Activated effector memory CD4-positive, alpha-beta T cell treated with anti-CD3 and anti-CD28 coated beads, Interleukin-2, amount 50 U/mL, for 16 hours (primary cell): ENCODE data around the gene EPHA8.

Experiments
- DNase-seq: peaks from one replicate; pipeline ENCODE4 v3.0.0-alpha.2; 2020

EPHA8 gene

DNA sequence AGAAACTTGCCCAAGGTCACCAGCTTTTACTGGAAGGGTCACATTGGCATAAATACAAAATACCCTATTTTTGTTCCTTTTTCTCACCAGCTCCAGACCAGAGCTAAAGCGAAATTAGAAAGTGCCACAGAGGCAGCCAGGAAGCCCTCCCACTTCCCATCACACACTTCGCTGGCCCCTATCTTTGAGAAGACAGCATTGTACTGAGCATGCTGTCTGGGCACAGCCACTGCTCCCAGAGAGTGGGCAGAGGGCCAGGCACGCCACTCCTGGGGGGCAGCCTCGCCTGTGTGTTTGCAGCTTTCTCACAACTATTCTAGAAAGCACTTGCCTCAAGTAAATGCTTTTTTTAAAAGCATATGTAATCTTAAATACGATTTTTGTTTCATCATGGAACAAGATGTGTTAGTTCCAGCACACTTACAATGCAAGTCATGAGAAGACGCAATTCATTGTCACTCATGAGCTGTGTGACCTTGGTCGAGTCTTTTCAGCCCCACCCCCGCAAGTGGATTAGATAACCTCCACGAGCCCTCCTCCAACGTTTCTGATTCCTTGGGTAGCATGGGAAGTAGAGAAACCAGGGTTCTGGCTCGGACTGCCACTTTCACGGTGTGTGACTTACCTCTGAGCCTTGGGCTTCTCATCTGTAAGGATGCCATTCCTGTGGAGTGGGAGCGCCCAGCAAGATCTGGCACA is 25.7 kb upstream of the EPHA8 start:
- no peak for DNase-seq

DNA sequence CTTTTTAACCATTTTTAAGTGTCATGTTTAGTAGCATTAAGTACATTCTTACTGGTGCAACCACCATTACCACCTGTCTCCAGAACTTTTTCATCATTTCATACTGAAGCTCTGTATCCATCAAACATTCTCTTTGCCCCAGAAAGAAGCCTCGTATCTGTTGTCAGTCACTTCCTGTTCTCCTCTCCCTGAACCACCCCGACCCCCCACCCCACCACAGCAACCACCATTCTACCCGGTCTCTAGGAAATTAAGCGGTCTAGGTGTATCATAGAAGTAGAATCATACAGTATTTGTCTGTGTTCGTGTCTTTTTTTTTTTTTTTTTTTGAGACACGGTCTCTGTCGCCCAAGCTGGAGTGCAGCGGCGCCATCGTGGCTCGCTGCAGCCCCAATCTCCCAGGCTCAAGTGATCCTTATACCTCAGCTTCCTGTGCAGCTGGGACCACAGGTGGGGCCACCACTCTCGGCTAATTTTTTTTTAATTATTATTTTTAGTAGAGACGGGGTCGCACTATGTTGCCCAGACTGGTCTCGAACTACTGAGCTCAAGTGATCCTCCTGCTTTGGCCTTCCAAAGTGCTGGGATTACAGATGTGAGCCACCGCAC is 23.7 kb upstream of the EPHA8 start:
- no peak for DNase-seq

DNA sequence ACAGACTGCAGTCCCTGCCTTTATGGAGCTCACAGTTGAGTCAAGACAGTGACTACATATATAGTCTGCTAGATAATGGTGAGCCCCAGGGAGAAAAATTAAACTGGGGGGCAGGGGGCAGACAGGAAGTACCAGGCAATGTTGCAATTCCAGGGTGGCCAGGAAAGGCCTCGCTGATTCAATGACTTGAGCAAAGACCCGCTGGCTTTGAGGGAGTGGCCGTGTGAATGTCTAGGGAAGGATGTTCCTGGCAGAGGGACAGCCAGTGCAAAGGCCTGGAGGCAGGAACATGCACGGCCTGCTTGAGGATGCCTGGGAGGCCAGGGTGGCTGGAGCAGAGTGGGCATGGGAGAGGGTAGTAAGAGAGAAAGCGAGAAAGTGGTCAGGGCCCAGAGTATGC is 23.0 kb upstream of the EPHA8 start:
- no peak for DNase-seq

DNA sequence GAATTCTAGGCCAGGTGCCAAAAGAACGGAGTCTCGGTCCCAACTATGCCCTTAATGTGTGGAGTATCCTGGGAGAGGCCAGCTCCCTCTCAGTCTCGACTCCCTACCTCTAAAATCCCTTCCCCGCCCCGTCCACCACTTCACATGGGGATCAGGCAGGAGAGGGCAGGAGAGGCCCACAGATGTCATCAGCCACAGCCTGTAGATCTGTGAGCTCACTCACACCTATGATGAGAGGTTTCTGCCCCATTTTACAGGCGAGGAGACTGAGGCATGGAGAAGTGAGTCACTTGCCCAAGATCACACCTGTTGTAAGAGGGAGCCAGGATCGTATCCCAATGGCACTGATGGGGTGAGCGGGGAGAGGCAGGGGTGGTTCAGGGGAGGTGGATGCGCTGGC is 20.4 kb upstream of the EPHA8 start:
- DNase-seq = no peak

DNA sequence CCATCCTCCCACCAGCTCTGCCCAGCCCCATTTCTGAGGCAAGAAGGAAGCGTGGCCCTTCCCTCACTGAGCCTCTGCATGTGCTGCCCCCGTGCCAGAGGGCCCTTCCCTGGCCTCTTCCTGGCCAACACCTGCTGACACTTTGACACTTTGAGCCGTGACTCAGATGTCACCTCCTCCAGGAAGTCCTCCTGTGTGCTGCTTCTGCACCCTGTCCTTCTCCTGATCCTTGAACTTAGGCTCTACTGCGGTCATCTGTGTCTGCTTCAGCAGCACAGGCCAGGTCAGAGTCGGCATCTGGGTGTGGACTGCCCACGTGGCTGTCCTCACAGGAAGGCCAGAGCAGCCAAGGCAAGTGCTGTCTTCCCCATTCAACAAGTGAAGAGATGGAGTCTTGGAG is 19.6 kb upstream of the EPHA8 start:
- no peak for DNase-seq

DNA sequence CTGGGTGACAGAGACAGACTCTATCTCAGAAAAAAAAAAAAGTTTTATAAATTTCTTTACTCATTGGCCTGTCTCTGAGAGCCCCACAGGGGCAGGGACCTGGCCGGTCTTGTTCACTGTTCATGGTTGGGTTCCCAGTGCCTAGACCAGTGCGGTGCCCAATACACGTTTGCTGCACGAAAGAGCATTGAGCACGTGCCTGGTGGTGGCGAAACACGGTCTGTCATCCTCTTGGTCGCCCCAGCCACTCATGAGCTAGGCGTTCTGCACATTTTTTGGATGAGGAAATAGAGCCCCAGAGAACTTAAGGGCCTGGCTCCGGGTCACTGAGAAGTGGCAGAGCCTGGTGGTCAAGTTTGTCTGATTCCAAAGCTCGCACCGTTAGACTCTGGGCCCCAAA is 18.7 kb upstream of the EPHA8 start:
- DNase-seq = no peak

DNA sequence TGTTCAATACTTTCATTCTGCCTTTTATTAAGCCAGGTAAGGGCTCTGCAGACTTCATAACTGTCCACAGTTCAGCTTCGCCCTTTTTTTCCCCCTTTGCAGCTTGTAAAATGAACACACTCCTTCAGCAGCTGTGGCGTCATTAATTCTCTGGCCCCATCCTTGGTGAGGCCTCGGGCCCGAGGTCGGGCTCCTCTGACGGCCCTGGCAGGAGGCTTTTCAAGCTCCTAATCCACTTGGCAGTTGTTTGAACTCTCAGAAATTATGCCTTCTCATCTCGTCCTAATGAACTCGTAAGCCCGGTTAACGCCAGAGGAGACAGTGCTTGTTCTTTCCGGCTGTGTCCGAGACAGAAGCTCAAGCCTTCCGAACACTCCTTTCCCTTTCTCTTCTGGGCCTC is 18.1 kb upstream of the EPHA8 start:
- no peak for DNase-seq

DNA sequence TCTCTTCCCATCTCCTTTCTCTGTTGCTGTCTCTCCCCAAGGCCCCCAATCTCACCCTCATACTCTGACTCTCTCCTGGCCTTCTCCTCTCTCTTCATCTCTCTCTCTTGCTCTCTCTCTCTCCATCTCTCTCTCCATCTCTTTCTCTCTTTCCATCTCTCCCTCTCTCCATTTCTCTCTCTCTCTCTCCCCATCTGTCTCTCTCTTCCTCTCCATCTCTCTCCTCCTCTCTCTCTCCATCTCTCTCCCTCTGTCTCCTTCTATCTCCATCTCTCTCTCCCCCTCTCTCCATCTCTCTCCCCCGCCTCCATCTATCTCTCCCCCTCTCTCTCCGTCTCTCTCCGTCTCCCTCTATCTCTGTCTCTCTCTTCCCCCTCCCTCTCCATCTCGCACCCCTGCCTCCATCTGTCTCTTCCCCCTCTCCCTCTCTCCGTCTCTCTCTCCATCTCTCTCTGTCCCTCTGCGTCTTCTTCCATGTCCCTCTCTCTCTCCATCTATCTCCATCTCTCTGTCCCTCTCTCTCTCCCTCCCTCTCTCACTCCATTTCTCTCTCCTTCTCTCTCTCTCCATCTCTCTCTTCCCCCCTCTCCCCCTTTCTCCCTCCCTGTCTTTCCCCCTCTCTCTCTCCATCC is 16.0 kb upstream of the EPHA8 start:
- DNase-seq = no peak

DNA sequence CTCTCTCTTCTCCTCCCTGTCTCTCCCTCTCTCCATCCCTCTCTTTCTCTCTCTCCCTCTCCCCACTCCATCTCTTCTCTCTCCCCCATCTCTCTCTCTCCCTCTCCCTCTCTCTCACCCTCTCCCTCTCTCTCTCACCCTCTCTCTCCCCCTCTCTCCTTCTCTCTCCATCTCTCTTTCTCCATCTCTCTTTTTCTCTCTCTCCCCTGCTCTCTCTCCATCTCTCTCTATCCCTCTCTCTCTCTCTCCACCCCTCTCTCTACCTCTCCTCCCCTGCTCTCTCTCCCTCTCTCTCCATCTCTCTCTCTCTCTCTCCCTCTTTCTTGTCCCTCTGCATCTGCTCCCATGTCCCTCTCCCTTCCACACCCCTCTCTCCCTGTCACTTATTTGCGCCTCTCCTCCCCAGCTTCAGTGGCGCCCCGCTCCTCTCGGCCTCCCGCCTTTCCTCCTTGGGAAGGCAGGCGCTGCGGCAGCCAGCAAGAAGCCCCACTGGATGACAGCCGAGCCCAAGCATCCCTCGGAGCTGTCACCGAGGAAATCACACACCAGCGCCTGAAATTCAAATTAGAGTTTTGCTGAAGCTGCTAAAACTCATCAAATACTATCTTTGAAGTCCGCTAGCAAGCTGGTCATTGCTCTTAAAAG is 15.3 kb upstream of the EPHA8 start:
- DNase-seq = no peak

DNA sequence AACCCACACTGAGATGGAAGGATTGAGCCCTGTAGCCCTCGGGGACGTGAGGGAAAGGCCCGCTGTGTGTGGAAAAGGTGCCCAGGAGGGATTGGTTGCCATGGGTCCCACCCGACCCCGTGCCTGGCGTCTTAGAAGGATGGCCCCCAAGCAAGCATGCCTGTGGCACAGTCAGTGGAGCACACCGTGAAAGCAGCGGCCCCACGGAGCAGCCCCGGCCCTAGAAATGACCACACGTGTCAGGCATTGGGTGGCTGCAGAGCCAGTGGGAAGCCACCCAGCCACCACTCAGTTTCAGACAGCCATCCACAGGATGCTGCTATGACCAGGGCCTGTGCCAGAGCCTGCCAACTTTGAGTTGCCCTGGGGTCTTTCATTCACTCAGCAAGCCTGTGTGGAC is 13.3 kb upstream of the EPHA8 start:
- no peak for DNase-seq

DNA sequence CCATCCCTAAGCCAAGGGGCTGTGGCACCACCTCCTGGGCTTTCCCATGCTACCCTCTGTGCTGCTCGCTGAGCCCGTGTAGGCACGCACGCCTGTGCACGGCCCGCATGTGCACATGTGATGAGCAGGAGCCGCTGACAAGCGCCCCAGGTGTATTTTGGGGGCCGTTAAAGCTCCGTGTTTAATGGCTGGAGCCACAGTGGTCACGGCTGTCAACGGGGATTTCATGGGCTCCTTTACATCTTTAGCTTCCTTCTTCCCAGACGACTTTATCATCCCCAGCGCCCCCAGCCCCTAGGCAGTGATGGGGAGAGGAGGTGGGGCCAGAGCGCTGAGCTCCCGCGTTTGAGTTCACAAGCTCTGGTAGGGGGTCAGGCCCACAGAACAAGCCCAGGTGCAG is 11.7 kb upstream of the EPHA8 start:
- DNase-seq = no peak

DNA sequence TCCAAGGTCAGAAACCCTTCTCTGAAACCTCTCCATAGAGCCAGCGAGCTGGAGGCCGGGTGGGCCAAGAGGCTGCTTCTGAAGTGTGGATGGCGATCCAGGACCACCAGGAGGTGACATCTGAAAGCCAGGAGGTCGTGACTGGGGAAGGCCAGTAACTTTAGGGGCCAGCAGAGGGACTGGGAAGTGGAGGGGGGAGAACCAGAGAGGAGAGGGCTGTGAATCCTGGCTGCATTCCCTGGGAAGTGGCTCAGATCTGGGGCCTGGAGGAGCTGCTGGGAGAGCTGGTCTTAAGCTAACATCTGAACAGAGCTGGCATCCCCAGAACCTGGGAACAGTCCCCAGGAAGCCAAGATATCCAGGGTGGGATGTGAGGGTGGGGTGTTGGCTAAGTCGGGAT is 11.3 kb upstream of the EPHA8 start:
- no peak for DNase-seq

DNA sequence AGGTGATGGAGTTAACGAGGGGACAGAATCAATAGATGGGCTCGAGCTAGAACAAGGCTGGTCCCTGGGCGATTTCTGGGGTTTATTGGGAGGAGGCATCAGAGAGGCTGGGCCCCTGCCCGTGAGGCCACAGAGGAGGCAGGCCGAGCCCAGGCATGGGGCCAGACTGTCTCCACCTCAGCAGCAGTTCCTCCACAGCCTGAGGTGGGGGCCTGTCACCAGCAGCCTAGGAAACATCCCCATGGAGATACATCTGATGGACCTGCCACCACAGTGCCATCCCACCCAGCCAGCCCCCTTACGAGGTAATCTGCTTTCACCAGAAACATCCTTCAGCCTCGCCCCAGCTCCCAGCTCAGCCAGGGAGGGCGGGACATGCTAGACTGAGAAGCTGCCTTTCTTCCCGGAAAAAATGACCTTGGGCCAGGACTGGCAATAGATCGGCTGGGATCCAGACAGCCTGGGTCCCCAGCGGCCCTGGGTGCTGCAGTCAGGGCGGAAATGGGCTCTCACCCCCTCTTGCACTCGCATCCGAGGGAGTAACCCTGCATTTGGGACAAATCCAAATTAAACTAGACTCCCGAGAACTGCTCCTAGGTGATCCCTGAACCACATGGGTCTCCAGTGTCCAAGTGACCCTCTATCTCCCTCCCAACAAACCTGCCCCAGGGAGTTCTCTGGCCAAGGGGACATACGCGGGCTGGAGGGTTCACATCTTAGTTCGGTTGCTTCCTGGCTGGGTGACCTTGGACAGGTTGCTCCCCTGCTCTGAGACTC is 10.0 kb upstream of the EPHA8 start:
- DNase-seq = no peak

DNA sequence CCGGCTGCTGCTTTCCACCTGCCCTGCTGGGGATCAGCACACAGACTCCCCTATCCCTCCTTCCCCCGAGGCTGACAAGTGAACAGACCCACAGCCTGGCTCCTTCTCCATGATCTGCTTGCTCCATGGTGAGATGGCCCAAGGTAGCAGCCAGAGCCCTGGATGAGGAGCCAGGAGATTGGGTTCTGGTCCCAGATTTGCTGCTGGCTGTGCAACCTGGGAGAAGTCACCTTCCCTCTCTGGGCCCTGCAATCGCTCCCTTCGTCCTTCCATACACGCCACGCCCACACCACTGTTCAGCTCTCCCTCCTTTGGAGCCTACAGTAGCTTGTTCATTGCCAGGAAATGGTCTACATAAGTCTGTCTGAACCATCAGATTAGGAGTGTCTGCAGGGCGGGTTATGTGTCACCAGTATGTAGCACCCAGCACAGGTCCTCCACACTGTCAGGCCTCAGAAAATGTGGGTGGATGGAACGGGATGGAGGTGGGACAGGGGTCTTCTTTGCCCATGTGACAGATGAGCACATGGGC is 9.2 kb upstream of the EPHA8 start:
- no peak for DNase-seq

DNA sequence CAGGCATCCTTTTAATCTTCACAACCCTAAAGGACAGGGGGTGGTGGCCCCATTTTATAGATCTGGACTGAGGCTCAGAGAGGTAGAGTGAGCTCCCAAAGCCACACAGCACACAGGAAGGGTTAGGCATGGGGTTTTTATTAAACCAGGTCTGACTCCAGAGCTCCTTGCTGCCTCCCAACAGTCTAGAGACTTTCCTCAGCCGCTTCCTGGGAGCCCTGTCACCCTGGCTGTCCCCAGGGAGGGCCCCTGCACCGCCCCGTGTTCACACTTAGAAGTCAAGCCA is 8.0 kb upstream of the EPHA8 start:
- no peak for DNase-seq

DNA sequence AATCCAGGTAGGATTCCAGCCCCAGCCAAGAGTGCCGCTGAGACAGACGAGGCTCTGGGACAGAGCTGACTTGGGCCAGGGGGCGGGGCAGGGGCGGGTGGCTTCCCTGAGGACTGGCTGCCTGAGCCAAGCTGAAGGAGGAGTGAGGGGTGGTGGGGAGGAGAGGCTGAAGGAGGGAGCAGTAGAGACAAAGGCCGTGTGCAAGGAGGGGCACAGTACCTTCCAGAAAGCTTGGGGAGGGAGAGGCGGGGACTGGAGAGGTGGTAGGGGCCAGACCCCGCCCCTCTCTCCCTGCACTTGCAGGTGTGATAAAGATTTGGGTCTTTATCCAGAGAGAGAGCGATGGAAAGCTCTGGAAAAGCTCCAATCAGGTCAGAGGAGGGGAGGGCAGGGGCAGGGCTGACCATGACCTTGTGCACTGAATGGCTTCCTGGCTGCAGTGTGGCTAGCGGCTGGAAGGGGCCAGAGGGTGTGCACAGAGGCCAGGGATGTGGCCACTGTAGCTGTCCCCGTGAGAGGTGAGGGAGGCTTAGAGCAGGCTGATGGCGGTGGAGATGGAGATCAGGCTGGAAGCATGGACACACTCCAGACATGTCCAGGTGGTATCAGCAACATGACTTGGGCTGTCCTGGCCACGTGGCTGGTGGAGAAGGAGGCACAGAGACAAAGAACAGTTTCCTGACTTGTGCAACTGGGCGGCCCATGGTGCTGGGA is 6.7 kb upstream of the EPHA8 start:
- no peak for DNase-seq

DNA sequence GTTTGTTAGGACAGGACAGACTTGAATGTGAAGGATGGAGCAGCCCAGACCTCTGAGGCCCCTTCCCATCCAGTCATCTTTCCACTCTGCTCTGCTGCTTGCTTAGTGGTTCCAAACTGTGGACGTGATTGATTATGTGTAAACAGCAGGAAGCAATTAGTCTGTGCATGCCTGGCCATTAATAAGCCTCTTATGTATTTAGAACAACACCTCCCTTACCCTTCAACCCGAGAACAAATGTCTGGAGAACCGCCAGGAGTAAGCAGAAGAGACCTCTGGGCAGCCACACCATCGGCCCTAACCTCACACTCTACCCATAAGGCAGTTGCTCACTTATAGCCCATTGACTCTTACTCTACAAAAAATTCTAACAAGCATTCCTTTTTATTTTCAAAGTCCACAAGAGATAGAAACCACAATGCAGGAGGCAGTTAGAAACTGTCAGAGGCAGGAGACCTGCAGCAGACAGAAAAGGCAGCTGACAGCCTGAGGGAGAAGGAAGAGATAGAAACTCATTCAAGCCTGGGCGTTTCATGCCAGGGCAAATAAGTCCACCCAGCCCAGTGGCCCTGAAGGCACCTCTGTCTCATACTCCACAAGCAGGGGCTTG is 5.8 kb upstream of the EPHA8 start:
- DNase-seq = no peak

DNA sequence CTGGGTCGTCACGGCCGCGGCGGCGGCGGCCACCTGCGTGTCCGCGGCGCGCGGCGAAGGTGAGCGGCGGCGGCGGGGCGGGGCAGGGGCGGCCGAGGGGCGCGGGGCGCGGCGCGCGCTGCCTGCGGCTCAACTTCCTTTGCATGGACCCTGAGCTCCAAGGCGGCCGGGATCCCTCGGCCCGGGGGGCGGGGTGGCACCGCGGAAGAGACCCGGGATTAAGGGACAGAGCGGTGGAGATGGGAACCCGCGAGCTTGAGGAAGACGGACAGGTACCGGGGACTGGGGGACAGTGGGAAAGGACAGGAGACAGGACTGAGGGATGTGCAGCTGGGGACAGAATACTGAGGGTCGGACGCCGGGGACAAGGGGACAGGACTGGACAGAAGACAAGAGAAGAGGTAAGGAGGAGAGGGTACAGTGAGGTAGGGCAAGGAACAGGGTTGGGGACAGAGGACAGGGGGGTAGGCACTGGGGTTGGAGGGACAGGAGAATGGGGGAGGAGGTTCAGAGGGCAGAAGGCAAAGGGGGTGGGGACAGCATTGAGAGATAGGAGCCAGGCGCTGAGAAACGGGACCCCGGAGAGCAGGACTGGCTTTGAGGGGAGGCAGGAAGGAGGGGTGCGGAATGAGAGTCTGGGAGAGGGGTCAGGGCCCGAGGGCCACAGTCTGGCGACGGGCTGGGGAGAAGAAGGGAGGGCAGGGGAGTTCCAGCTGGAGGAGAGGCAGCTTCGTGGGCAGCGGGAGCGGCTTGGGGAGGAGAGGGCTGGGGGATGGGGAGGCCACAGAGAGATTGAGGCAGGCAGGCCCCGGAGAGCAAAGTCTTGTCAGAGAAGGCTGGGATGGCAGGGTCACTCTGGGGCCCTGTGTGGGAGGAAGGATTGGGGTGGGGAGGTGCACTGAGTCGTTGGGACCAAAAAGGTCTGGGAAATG is 648 bp downstream of the EPHA8 start:
- DNase-seq = no peak

DNA sequence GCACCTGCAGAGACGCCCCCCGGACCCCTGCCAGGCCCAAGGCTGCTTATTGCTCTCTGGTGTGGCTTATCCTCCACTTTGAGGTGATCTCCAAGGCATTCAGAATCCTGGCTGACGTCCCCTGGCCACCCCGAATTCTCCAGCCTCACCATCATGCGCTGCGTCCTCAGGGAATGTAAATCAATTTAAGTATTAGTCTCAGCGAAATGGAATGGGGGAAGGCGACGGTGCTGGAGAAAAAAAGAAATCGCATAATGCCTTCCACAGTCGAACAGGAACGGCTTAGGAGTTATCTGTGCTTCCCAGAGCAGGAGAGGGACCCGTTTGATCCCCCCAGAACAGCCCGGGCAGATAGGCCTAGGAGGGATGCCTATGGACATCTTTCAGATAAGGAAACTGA is 2.9 kb downstream of the EPHA8 start:
- DNase-seq = no peak

DNA sequence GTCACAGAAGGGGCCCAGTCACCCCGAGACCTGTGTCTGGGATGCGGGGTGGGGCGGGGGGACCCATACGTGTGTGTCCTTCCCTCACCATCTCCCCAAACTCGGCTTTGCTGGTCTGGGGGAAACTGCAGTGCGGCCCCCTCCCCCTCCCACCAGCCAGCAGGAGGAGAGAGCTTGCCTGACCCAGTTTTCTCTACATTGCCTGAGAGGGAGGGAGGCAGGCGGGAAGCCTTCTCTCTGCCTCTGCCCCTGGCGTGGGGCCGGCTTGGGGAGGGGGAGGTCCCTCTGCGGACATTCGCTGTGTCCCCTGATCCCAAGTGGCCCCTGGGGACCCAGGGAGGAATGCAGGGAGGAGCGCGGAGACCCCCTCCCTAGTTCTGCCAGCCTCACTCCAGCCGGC is 3.9 kb downstream of the EPHA8 start:
- no peak for DNase-seq

DNA sequence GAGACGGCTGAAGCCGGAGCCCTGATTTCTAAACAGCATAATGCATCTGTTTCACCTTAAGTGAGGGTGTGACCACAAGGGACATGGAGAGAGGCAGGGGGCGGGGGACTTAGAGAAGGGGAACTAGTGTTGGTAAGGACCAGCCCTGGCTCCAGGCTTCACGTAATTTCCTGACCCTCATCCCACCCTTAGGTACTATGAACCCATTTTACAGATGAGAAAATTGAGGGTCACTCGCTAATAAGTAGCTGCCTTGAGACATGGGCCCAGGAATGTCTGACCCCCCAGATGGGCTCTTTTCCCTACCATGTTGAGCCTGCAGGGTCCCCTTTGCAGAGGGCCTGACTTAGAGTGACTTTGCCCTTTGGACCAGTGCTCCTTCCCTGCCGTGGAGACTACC is 4.7 kb downstream of the EPHA8 start:
- no peak for DNase-seq
